ENCODE data around the gene TMEM220.
"Not testable (repeated sequence)": the region's sequence is repeated elsewhere in the genome, so short reads cannot be mapped to it uniquely, and the experiment has no call there.

TMEM220 gene

DNA sequence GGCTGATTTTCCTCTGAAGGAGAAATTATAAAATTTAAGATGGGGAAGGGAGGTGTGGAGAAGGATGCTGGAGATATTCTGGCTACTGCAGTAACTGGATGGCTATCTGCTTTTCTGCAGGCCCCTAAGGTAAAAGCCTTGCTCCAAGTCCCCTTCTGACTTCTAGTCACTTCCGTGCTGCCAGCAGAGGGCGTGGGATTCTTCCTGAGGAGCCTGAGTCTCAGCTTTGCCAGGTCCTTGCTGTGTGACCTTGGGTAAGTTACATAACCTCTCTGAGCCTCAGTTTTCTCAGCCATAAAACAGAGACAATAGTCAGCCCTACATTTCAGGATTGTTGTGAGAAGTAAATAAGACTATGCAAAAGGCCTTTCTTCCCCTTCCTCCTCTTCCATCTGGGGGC, 24.3 kb upstream of the TMEM220 start:
- peak; percentile 12 for DNase-seq

DNA sequence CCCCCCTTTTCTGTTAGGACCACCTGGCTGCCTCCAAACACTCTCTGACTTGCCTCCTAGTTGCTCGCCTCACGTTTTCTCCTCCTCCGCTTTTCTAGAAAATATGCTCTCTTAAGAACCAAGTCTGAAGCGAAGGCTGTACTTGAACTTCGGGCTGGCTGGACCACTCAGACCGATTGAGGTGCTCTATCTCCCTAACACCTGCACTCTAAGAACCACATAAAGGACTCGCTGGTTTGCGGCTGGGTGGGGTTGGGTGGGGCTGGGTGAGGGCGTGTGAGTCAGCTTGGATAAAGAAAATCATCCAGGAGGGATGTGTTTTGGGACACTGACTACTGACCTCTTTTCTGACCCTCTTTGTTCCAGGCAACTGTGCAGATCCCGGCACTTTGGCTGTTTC, 22.9 kb upstream of the TMEM220 start:
- DNase-seq, result no peak

DNA sequence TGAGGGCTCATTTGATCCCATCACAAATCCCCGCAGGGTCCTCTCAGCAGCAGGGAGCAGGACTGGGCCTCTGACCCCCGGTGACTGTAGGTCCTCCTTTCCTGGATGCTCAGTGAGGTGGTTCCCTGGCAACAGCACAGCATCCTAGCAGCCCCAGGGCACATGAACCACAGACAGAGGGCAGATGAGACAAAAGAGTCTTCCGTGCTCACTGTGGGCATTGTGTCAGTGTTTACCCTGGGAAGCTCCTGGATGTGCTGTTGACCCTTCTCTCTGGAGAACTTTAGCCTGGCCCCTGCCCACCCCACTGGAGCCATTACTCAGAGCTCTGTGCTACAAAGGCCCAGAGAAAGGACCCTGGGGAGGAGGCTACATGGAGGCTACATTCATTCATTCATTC, 21.7 kb upstream of the TMEM220 start:
- DNase-seq, result no peak

GRCh38 chr17:10750210-10750609, 20.4 kb upstream of the TMEM220 start:
- no peak for DNase-seq

- no peak for DNase-seq
These were observed 18.8 kb upstream of the TMEM220 start for GRCh38 chr17:10748531-10749181.

GRCh38 chr17:10745231-10745630, 15.4 kb upstream of the TMEM220 start:
- DNase-seq, result no peak

DNA sequence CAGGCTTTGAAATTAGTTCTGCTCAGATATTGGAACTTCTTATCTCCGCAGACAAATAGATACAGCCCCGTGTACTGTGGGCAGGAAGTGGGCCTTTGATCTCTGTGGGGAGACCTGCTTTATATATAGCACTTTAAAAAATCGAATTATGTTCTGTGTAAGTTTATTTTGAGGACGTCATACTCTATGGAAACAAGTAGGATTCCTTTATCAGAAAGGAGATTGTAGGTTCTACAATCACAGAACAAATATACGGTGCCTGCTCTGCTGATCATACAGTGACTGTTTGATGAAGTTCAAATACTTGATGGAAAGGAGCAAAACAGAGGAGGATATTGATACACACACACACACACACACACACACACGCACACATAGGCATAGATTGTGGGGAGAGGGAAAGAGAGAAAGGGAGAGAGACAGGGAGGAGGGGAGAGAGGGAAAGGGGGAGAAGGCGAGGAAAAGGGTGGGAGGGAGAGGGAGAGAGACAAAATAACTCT, 14.7 kb upstream of the TMEM220 start:
- DNase-seq, result no peak

DNA sequence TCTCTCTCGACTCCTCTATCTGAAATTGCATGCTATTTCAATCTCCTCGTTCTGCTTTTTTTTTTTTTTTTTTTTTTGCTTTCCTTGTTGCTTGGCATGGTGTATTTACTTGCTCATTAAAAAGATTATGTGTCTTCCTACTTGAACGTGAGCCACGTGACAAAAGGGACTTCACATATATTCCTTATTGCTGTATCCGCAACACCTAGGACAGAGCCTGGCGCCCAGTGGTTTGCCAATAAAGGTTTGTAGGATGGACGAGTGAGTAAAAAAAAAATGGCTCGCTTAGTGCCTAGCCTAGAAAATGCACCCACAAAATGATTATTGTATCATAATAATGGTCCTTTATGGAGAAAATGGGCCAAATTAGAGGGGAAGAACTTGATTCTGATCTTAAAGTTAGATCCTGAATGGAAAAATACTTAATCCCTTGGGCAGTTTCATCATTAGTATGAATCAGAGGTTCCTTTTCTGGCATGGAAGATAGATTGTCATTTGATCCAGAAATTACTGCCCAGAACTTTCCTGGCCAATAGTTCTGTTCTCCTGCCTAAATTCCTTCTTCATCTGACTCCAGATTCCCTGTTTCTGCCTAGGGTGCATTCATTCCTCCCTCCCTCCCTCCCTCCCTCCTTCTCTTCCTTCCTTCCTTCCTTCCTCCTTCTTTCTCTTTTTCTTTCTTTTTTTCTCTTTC, 13.6 kb upstream of the TMEM220 start:
- DNase-seq, result no peak

GRCh38 chr17:10742431-10742830, 12.6 kb upstream of the TMEM220 start:
- DNase-seq, result no peak

DNA sequence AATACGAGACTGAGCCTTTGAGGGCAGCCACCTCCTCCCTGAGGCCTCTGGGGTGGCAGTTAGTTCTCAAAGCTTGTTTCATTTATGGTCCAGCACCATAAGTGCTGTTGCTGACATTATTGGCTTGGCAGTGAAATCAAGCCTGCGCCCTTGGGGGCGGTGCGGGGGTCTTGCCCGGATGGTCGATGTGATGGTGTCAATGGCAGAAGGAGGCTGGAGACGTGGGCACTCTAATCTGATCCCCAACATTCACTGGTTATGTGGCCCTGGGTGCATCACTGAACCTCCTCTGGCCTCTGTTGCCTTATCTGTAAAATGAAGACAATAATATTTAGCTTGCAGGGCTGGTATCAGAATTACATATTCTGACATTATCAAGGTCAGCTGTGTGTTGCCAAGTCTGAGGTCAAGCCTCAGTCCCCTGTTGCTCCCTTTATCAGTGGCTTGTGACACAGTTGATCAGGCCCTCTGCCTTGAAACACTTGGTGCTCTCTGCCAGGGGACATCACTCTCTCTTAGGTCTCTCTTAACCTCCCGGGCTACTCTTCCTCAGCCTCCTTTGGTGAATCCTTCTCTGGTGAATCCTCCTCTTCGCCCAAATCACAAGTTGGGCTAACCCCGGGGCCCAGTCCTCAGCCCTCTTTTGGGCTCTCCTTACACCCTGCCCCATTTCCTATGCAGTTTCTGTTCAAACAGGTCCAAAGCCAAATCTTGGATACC, 11.8 kb upstream of the TMEM220 start:
- DNase-seq, result no peak

- no peak for DNase-seq
These were observed 9.6 kb upstream of the TMEM220 start for GRCh38 chr17:10739386-10739785.

DNA sequence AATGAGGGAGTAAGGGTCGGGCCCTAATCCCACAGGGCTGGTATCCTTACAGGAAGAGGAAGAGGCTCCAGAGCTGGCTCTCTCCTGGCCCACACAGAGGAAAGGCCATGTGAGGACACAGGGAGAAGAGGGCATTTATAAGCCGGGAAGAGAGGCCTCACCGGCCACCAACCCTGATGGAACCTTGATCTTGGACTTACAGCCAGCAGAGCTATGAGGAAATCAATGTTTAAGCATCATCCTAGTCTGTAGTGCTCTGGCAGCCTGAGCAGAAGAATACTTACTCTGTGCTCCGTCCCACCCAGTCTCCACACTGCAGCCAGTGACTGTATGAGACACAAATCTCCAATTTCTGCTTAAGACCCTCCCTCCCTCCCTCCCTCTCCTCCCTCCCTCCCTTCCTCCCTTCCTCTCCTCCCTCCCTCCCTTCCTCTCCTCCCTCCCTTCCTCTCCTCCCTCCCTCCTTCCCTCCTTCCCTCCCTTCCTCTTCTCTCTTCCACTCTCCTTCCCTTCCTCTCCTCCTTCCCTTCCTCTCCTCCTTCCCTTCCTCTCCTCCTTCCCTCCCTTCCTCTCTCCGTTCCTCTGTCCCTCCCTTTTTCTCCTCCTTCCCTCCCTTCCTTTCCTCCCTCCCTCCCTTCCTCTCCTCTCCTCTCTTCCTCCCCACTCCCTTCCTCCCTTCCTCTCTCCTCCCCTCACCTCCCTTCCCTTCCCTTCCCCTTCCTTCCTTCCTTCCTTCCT, 8.9 kb upstream of the TMEM220 start:
- no peak for DNase-seq

DNA sequence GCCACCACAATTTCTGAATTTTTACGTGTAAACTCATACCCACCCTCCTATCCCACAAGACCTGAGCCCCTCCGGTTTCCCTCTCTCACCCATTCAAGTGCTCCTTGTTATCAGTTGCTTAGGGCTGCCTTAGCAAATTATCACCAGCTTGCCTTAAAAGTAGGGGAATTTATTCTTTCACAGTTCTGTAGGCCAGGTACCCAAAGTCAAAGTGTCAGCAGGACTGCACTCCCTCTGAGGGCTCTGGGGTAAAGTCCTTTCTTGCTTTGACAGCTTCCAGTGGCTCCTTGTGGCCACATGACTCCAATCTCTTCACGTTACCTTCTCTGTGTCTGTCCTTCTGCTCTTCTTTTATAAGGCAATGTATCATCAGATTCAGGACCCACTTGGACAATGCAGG, 7.9 kb upstream of the TMEM220 start:
- DNase-seq, result no peak

- peak; percentile 35 for DNase-seq
These were observed 7.4 kb upstream of the TMEM220 start for GRCh38 chr17:10737168-10737622.

GRCh38 chr17:10735821-10736220, 6.0 kb upstream of the TMEM220 start:
- DNase-seq, result no peak

DNA sequence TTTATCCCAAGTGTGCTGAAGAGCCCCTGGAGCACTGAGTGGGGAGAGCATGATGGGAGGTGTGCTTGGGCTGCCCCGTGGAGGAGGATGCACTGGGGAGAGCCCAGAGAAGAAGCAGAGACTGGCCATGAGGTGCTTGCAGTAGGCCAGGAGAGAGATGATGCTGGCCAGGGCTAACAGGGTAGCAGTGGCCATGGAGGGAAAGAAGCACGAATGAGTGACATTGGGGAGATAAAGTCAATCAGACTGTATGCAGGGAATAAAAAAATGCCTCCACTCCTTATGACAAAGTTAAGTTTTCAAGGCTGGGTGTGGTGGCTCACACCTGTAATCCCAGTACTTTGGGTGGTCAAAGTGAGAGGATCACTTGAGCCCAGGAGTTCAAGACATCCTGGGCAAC, 5.4 kb upstream of the TMEM220 start:
- DNase-seq, result no peak

DNA sequence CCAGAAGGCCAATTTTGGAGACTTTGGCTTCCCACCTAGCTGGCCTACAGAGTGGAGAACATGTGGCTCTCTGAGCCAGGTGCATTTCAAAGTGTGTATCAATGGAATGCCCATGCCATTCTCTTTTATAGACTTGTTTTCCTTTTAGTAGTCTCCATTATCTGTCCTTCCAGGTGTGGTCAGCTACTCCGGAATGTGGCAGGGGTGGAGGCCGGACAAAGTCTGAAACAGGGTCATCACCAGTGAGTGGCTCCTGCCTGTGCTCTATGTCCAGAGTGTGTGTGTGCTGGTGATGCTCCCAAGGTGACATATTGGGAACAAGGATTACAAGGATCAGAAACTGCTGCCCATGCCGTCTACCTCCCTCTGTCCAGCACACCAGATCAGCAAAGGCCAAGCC, 3.8 kb upstream of the TMEM220 start:
- DNase-seq, result no peak

- not testable (repeated sequence) for DNase-seq
These were observed 2.3 kb upstream of the TMEM220 start for GRCh38 chr17:10732121-10732520.

GRCh38 chr17:10731408-10731879, 1.6 kb upstream of the TMEM220 start:
- DNase-seq, result no peak

GRCh38 chr17:10730247-10730646, 424 bp upstream of the TMEM220 start:
- DNase-seq, result not testable (repeated sequence)

GRCh38 chr17:10728331-10728892, 1.4 kb downstream of the TMEM220 start:
- no peak for DNase-seq

DNA sequence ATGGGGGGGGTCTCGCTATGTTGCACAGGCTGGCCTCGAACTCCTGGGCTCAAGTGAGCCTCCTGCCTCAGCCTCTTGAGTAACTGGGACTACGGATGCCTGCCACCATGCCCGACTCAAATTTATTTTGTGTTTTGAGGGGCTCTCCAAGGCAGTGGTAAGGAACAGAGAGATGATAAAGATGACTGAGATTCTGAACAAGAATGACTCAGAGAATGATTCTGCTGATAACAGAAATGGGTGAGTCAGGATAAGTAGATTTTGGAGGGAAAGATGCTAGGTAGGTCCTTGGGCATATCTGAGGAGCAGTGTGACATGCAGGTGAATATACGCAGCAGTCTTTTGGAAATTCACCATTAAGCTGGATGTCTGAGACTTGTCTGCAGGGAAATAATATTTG, 2.6 kb downstream of the TMEM220 start:
- DNase-seq, result no peak

- DNase-seq, result no peak
These were observed 3.6 kb downstream of the TMEM220 start for GRCh38 chr17:10726196-10726595.

All from OCI-M1 (cell line).